BJ (cell line): ENCODE data around the gene ALG3. TPM values are rescaled to one million over a fixed set of nuclear protein-coding genes. Genes with fewer than 3 reads are reported as not detected.

Experiments
- CTCF ChIA-PET: fragments of 350-600 bp; formaldehyde crosslinking; extraction: SDS; loops from one replicate; lab custom pipeline; 2021; ENCODE audit warnings: antibody characterized with exemption, inconsistent platforms; lab: Yijun Ruan, JAX
- POLR2A ChIA-PET: fragments of 300-600 bp; sonication (Branson Sonifier 250); formaldehyde crosslinking; extraction: SDS; loops from one replicate; lab custom pipeline; 2021; ENCODE audit warnings: antibody characterized with exemption; lab: Charles Lee
- DNase-seq: peaks from one replicate; pipeline ENCODE4 v3.0.0-alpha.2; 2011; ENCODE audit warnings: low read depth
- H3K27me3 ChIP-seq: 2 replicates; pipeline ENCODE4 v1.6.0; 2011; ENCODE audit warnings: low read length; ENCODE audit not compliant: control insufficient read depth, insufficient read depth
- H3K36me3 ChIP-seq: 2 replicates; pipeline ENCODE4 v1.5.1; 2011; ENCODE audit warnings: low read length; ENCODE audit not compliant: control insufficient read depth, insufficient read depth
- H3K4me3 ChIP-seq: 2 replicates; pipeline ENCODE4 v1.5.1; 2011; ENCODE audit warnings: low read depth, mild to moderate bottlenecking, control low read depth, low read length
- CTCF ChIP-seq: IDR thresholded peaks from 2 replicates; pipeline ENCODE4 v1.5.1; 2011; ENCODE audit warnings: low read depth, mild to moderate bottlenecking, control low read depth, inconsistent platforms, low read length, moderate library complexity; ENCODE audit not compliant: insufficient read depth
- polyA minus RNA-seq: library from RNA; depleted of rRNA, polyadenylated mRNA; stranded (reverse); fragments of >200 nt; gene quantifications from 2 replicates; pipeline ENCODE4 v1.2.3, GENCODE V29; 2011; rRNA and poly(A)+ RNA removed
- polyA plus RNA-seq: library from polyadenylated mRNA; depleted of rRNA; stranded (reverse); fragments of >200 nt; gene quantifications from 2 replicates; pipeline ENCODE4 v1.2.3, GENCODE V29; 2011; rRNA removed

ALG3 gene
- polyA plus RNA-seq (51.4 and 68.9 TPM in 2 replicates), polyA minus RNA-seq (109 and 122 TPM in 2 replicates)

GRCh38 chr3:184248454-184249411 is at the start of gene ALG3:
Gene ALG3 (minus strand): TSS chr3:184248962. CDS start chr3:184248940, 22 bp downstream.
- no peak for TF ChIP-seq CTCF
- Histone ChIP-seq H3K36me3 (peaks cover 15% of the 10 kb centered on the region), H3K27me3 (no peaks in the 10 kb centered on the region), H3K4me3 (peak within 1 kb of the TSS; percentile 98)
- ChIA-PET CTCF (interaction anchor here (0.6 to 1.4 kb wide), 8 partner anchors 9 to 350 kb away, joined by 3 to 7 read pairs (median 3); no protein-coding TSS in a partner anchor), POLR2A (no interaction called here)
- no peak for DNase-seq

GRCh38 chr3:184296616-184297015 is 47.9 kb upstream of the ALG3 start:
- no peak for TF ChIP-seq CTCF
- CTCF ChIA-PET = interaction anchor here (0.6 kb wide), 1 partner anchor 11 kb away, joined by 3 read pairs; no protein-coding TSS in a partner anchor
- POLR2A ChIA-PET = no interaction called here
- Histone ChIP-seq H3K4me3 (no peak overlapping the region), H3K36me3 (peaks cover 4% of the 10 kb centered on the region; the same call in 1 of the 2 replicates), H3K27me3 (peaks cover 3% of the 10 kb centered on the region; the same call in 1 of the 2 replicates)
- no peak for DNase-seq

- Histone ChIP-seq H3K4me3 (no peak overlapping the region), H3K36me3 (no peaks in the 10 kb centered on the region), H3K27me3 (peaks cover 3% of the 10 kb centered on the region; the same call in 1 of the 2 replicates)
- DNase-seq = no peak
- ChIA-PET CTCF (interaction anchor here (0.6 to 1.5 kb wide), 2 partner anchors 10 to 76 kb away, joined by 3 read pairs; no protein-coding TSS in a partner anchor), POLR2A (no interaction called here)
- no peak for TF ChIP-seq CTCF
These were observed 47.0 kb upstream of the ALG3 start for GRCh38 chr3:184295771-184296170.

- H3K4me3 ChIP-seq = no peak overlapping the region
- DNase-seq = no peak
- H3K27me3 ChIP-seq = peaks cover 3% of the 10 kb centered on the region; the same call in 1 of the 2 replicates
- no peak for TF ChIP-seq CTCF
- H3K36me3 ChIP-seq = no peaks in the 10 kb centered on the region
- ChIA-PET POLR2A (no interaction called here), CTCF (interaction anchor here (3.3 kb wide), 1 partner anchor 64 kb away, joined by 13 read pairs; no protein-coding TSS in a partner anchor)
These were observed 43.1 kb upstream of the ALG3 start for GRCh38 chr3:184291738-184292445.
